DMS53 (cell line): ENCODE measurements around the gene FA2H.
"Not testable (repeated sequence)": the region's sequence is repeated elsewhere in the genome, so short reads cannot be mapped to it uniquely, and the experiment has no call there.

Experiments used
- DNase-seq: peaks from one replicate; lab custom pipeline; 2025; lab: John Stamatoyannopoulos, UW

FA2H gene

DNA sequence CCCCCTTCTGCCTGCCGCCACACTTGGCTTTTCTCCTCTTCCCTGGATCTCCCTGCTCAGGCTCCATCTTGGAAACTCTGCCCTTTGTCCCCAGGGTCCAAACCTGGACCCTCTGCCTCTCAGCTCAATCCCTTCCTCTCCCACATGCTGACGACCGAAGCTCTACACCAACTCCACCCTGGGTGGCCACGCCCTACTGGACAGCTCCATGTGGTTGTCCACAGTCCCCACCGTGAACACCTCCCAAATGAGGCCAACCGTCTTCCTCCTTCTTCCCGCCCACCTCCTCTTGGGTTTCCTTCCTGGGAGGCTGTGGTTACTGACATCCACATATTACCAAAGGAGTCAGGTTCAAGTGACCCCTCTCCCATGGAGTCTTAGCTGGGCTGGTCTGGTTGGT, 51.4 kb downstream of the FA2H start:
- no peak for DNase-seq

DNA sequence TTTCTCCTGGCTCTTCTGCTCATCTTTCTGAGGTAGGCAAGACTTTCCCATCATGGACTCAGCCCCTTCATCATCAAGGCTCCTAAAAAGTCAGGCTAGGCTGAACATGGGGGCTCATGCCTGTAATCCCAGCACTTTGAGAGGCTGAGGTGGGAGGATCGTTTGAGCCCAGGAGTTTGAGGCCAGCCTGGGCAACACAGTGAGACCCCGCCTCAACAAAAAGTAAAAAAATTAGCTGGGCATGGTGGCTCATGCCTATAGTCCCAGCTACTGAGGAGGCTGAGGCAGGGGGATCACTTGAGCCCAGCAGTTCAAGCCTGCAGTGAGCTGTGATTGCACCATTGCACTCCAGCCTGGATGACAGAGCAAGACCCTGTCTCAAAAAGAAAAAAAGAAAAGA, 52.5 kb downstream of the FA2H start:
- DNase-seq = not testable (repeated sequence)

DNA sequence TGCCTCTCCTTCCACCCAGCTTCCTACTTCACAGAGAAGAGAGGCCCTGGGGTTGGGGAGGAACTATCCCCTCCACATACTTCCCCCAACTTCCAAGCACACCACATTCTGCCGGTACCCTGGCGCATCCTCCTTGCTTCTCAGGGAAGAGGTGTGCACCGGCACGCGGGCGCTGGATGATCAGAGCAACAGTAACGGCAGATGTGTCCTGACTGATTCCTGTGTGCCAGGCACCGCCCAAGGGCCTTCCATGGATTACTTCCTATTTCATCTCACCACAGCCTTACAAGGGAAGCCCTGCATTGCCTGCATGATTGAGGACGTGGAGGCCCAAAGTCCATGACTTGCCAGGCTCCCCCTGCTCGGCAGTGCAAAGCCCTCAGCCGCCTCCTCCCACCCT, 52.9 kb downstream of the FA2H start:
- DNase-seq = no peak

DNA sequence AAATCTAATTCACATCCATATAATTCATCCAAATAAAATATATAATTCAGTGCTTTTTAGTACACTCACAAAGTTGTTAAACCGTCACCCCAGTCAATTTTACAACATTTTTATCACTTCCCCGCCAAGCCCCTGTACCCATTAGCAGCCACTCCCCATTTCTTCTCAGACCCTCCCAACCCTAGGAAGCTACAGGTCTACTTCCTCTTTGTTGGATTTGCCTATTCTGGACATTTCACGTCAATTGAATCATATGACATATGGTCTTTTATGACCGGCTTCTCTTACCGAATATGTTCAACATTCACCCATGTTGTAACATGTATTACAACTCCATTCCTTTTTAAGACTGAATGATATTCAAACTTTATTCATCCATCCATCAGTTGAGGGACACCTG, 54.0 kb downstream of the FA2H start:
- no peak for DNase-seq

DNA sequence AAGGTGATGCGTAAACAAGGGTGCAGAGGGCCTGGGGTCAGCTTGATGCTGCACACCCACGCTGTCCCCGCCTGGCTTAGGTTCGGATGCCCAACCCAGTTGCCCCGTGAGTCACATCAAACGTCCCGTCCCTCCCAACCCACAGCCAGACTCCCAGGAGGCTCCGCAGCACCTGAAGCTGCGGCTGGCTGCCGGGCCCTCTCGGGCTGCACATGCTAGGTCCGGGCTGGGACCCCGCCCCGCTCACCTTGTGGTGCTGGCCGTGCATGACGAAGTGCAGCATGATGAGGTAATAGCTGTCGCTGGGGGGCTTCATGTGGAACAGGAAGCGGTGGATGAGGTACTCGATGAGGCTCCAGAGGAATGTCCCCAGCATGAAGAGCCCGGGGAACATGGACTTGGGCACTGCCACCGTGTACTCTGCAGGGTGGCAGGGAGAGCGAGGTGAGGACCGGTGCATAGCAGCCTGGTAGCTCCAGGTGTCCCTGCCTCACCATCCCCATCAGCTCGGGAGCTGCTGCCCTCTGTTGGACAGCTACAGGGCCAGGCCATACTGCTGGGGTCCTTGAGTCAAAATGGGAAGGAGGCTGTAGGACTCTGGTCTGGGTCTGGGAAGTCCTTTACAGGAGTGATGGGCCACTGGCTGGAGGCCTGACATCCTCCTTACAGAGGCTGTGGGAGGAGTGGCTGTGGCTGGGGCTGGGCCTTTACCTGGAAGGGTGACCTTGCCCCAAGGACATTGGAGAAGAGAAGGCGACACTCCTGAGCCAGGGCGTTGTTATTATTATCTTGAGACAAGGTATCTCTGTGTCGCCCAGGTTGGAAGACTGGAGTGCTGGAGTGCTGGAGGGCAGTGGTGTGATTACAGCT, 55.6 kb downstream of the FA2H start:
- DNase-seq = no peak

DNA sequence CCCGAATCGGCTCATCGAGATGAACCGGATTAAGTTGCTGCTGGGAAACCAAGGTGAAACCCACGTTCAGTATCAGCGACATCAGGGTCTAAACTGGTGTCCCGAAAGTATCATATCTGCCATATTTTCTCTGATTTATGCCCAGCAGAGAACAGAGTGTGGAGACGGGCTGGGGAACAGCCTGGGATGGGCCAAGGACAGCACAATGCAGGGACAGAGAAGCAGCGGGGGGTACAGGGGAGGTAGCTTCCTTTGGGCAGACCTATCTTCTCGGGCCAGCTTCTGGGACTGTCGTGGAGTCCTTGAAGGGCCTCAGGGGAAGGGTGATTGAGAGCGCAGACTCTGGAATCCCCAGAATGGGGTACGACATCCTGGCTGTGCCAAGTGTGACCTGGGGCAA, 56.5 kb downstream of the FA2H start:
- no peak for DNase-seq

DNA sequence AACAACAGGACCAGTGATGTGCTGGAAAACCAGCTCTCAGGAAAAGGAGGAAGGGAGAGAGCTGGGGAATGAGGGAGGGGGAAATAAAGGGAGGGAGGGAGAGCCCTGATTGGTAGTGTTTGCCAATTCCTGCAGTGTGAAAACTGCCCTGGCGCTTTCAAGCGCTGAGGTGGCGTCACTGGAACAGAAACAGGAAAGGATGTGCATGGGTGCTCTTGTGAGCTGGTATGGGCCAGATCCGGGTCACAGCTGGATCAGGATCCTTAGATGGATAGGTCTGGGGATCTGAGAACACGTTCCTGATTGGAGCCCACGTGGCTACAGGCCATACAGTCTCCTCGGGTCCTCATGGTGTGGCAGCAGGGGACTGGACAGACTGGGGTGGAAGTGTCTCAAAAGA, 57.3 kb downstream of the FA2H start:
- no peak for DNase-seq

DNA sequence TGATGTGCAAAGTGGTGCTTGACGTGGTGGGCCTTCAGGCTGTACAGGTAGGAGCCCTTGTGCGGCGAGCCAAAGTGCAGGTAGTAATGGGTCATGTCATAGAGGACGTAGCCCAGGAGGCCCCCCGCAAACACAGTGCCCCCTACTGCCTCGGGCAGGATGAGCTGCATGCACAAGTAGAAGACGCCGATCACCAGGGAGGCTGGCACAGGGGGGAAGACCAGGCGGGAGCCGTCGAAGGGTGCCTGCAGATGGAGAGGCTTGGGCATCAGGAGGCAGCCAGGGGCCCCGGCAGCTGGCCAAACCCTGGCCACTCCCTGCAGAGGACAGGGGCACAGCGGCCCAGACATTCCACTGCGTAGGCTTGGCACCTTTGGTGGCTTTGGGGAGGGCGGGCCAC, 58.3 kb downstream of the FA2H start:
- no peak for DNase-seq

DNA sequence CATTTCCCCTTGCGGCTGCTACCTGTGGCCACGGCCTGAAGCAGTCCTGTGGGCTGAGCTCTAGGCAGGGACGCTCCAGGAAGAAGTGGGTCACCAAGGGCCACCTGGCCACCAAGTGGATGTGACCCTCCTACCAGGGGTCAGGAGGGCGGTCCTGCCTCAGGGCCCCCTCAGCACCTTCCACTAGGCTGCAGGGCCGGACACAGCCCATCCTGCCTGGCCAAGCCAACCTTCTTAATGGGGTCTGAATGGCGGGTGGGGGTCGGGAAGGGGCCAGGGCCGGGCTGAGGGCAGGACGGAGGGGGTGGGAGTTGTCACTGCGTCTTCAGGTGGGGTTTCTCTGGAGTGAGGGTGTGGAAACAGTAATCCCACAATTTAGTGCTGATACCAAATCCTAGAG, 60.7 kb downstream of the FA2H start:
- no peak for DNase-seq

DNA sequence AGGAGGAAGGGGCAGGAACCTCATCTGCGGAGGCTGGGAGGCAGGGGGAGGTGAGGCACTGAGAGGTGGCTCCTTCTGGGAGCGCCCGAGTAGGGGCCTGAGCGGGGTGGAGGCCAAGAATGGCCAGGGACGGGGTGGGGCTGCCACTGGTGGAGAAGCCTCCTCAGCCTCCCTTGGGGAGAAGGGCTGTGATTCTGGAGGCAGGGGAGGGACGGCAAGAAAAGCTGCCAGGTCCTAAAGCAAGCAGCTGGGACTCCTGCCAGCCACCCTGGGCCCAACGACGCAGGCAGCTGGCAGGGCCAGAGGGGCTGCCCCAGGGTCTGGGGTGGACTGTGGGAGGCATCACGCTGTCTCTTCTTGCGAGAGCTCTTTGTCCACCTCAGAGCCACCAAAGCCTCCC, 61.3 kb downstream of the FA2H start:
- no peak for DNase-seq

DNA sequence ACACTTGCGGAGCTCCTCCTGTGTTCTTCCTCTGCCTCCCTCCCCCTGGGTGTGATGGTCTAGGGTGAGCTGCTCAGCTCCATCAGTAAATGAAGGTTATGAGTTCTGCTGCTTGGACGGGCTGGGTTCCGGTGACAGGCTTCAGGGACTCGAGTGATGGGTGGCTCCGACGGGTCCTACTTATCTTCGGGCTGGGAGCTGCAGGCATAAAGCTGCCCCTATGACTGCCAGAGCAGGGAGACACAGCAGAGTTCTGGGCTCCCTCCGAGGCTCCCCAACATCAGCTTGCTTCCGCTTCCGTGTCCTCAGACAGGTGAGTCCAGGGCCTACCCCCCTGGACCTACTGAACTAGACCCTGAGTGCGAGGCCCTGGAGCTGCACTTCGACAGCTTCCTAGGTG, 62.7 kb downstream of the FA2H start:
- no peak for DNase-seq

DNA sequence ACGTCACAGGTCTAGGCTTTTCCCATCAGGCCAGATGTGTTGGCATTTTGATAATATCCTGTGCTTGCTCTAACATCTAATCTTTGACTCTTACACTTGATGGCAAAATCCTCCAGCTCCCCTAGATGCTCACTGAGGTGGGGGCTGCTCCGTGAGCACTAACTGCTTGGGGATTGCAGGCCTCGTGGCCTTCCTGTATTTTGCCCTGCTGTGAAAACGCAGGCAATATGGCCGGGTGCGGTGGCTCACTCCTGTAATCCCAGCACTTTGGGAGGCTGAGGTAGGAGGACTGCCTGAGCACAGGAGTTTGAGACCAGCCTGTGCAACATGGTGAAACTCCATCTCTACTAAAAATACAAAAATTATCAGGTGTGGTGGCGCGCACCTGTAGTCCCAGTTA, 64.2 kb downstream of the FA2H start:
- no peak for DNase-seq

DNA sequence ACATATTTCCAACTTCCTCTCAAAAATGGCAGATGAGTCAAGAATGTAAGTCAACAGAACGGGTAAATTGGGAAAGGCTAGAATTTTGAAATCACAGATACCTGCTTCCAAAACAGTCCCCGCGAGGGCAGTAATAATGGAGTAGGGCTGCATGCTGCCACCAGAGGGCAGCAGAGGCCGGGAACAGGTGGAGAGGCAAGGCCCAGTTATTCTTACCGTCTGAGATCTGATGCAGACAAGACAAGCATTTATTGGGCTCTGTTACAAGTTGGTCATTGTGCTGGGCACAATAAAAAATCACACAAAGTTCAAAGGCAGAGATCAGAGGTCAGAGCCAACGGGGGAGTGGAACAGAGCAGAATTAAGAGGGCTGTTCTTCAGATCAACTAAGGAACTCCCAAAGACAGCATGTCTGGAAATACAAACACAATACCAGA, 65.2 kb downstream of the FA2H start:
- DNase-seq = peak; percentile 78

DNA sequence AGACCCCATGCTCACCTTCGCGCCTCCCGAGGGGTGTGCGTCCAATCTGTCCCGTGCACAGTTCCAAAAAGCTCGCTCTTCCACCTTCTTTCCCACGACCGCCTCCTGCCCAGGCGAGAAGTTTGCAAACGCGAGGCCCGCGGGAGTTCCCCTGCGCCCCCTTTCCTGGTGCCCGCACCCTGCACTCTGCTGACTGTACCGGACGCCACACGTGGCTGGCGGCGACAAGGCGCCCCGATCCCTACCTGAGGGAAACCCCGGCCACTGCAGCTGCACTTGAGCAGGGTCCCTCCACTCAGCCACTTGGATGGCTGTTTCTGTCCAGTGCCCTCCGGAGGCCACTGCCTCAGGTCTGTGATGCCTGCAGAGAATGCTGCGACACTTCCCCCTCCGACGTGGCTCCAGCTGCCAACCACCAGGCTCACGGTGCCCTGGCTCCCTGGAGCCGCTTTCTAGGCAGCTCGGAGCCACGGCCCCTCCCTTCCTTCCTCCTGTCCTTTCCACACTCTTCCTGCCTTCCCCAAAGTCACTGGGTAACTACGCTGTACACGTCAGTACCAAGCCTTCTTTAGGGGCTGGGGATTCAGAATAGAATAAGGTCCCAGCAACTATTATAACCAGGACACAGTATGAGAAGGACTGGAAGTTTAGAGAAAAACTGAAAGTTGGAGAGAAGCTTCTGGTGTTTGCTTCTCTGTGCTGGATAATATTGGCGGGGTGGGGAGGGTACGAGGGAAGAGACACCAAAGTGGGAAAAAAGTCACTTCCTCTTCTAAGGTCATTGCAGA, 74.0 kb downstream of the FA2H start, which contains the start of gene MLKL:
TSS of gene MLKL (minus strand) at position 425 of the 788 bp plus-strand sequence. CDS start 5,105 bp downstream, outside the sequence.
- DNase-seq = peak; percentile 70

DNA sequence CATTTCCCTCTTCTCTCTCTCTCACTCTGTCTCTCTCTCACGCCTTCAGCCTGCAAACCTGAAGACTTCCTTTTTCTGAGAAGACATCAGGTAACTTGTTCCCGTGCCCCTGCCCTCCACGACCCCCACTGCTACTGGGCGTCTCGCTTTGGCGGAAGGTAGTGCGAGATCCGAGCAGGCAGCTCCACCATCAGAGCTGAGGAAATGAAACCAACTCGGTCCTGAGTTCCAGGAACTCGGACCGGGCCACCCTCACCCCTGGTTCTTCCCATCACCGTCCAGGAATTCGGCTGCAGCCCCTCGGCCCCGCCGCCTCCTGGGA, 74.5 kb downstream of the FA2H start:
- DNase-seq = peak; percentile 44

DNA sequence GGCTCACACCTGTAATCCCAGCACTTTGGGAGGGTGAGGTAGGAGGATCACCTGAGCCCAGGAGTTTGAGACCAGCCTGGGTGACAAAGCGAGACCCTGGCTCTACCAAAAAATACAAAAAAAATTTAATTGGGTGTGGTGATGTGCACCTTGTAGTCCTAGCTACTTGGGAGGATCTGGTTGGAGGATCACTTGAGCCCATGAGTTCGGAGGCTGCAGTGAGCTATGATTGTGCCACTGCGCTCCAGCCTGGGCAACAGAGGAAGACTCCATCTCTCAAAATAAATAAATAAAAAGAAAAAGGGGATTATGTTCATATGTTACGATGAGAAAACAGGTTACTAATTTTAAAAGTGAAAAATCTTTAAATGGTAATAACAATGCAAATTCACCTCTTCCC, 75.0 kb downstream of the FA2H start:
- no peak for DNase-seq

DNA sequence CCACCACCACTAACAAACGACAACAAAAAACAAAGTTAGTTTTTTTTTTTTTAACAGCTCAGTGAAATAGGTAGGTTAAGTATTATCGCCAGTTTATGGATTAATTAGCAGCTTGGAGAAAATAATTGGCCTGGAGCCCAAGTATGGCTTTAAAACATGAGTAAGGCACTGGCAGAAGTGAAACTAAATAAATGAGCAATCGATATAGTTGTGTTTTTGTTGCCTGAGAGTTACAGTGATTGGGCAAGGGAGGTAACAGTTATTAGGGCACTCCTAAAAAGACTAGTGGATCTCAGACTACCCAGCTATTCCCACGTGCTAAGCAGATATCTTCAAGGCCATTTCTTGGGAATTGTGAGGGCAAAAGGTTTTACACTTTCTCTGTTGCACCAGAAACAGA, 76.4 kb downstream of the FA2H start:
- DNase-seq = no peak

DNA sequence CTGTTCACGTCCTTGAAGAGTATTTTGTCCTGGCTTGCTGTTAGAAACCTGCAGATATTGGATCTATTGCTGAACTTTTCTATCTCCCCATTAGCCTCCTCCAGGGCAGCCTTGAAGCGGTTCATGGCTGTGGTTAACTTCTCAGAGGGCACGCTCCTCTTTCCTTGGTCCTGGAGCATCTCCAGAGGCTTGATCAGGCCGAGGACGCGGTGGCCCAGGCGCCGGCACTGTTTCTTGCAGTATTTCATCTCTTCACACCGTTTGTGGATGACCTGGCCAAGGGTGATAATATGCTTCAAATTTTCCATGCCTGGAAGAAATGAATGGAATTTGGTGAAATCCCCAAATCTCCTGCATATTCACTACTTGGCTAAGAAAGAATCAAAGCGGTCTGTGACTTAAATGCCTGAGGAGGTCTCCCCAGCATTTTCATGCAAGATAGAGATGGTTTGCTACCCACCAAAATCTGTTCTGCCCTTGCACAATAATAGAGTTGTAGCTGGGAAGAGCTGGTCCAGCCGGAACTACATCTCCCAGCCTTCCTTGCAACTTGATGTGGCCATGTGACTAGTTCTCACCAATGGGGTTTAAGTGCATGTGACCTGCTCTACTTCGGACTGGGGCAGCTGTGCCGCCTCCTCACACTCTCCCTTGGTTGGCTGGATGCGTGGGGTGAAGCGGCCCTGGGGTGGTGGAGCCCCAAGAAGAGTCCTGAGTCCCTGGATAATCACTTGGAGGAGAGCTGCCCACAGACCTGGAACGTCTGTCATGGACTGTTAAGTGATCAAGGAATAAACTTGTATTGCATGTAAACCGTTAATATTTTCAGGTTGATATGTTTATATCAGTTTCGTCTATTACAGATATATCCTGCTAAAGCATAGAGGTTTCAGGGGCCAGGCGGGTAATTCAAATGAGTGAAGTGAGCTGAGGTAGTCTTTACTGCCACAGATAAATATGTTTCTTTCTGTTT, 78.9 kb downstream of the FA2H start:
- DNase-seq = peak; percentile 90

DNA sequence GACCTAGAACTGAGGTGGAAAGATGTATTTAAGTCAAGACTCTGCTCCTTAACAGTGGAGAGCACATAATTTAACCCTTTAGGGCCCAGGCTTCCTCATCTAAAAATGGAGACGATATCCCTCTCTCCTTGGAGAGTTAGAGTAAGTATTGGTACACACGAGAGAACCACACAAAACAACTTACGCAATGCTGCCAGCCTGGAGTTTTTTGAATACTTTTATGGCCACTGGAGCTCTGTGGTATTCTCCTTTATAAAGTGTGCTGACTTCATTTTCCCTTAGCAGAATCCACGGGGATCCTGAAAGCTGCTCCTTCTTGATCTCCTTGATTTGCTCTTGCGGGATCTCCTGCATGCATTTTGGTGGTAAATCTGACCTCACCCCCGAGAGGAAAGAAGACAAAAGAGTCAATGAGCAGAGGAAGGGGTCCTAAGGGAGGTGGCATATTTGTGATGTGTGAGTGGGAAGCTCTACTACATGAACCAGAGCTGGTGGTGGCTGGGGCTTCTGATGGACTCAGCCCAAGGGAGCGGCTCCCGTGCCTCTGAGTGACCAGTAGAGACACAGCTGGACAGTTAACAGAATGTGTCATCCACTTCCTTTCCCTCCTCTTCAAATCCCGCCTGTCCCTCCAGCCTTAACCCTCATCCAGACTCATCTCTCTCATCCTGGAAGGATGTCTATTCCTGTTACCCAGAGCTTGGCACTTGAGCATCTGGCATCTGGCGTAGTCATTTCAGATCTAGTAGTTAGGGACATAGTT, 83.3 kb downstream of the FA2H start:
- no peak for DNase-seq

DNA sequence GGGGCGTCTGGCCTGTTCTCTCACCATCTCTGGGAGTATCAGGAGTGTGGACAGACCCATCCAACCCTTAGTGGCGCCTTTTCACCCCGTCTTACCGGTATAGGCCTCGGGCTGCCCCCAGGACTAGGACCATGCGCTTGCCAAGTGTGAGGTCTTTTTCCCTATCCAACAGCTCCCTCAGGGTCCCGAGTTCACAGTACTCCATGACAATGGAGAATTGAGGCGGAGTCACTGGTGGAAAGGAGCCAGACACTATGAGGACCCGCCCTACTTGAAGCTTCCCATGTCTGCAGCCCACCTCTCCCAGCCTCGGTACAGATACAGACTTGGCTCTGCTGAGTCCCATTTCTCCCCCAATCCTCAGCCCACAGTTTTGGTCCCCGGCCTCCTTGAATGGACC, 92.1 kb downstream of the FA2H start:
- DNase-seq = no peak

DNA sequence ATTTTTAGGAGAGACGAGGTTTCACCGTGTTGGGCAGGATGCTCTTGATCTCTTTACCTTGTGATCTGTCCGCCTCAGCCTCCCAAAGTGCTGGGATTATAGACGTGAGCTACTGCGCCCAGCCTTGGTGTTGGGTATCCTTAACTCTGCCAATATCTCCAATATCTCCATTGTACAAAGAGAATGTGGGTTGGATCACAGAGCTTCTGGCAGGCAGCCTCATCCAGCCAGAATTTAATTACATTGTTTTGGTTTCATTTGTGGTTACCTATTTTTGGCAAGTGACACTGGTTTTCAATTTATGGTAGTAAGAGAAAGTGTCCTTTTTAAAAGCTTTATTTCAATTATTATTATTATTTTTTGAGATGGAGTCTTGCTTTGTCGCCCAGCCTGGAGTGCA, 93.9 kb downstream of the FA2H start:
- DNase-seq = no peak
